GM18858 (cell line): ENCODE results near the gene MDN1.
"Not testable (repeated sequence)": the region's sequence is repeated elsewhere in the genome, so short reads cannot be mapped to it uniquely, and the experiment has no call there.

Experiments used
- ATAC-seq: cut with Tn5 transposase; IDR thresholded peaks from one replicate; pipeline ENCODE4 v1.9.1; 2021; ENCODE audit not compliant: unreplicated experiment

Gene MDN1

GRCh38 chr6:89660981-89661380, 158.6 kb downstream of the MDN1 start:
- no peak for ATAC-seq

- ATAC-seq = no peak
Observed at GRCh38 chr6:89657445-89658158, 162.0 kb downstream of the MDN1 start.

- no peak for ATAC-seq
Observed at GRCh38 chr6:89655122-89655521, 164.5 kb downstream of the MDN1 start.

- no peak for ATAC-seq
Observed at GRCh38 chr6:89650579-89650978, 169.0 kb downstream of the MDN1 start.

GRCh38 chr6:89649682-89650081, 169.9 kb downstream of the MDN1 start:
- no peak for ATAC-seq

- no peak for ATAC-seq
Observed at GRCh38 chr6:89644864-89645263, 174.7 kb downstream of the MDN1 start.

GRCh38 chr6:89643406-89643805, 176.2 kb downstream of the MDN1 start:
- no peak for ATAC-seq

- no peak for ATAC-seq
Observed at GRCh38 chr6:89642956-89643355, 176.6 kb downstream of the MDN1 start.

- ATAC-seq = not testable (repeated sequence)
Observed at GRCh38 chr6:89641581-89641980, 178.0 kb downstream of the MDN1 start.

GRCh38 chr6:89640804-89641203, 178.8 kb downstream of the MDN1 start:
- ATAC-seq = no peak

GRCh38 chr6:89638320-89639195, 181.0 kb downstream of the MDN1 start, which contains the start of gene LYRM2:
Gene LYRM2, minus strand, starts transcription at chr6:89638747. Its CDS starts 31 bp downstream, at chr6:89638716.
- peak; percentile 89 for ATAC-seq

- ATAC-seq = no peak
Observed at GRCh38 chr6:89637960-89638319, 181.7 kb downstream of the MDN1 start.

- not testable (repeated sequence) for ATAC-seq
Observed at GRCh38 chr6:89636412-89636811, 183.2 kb downstream of the MDN1 start.

- ATAC-seq = no peak
Observed at GRCh38 chr6:89630488-89630887, 189.1 kb downstream of the MDN1 start.

GRCh38 chr6:89623749-89624148, 195.8 kb downstream of the MDN1 start:
- no peak for ATAC-seq

- no peak for ATAC-seq
Observed at GRCh38 chr6:89619567-89619966, 200.0 kb downstream of the MDN1 start.

- no peak for ATAC-seq
Observed at GRCh38 chr6:89618026-89618425, 201.6 kb downstream of the MDN1 start.

- ATAC-seq = no peak
Observed at GRCh38 chr6:89616531-89616930, 203.1 kb downstream of the MDN1 start.

GRCh38 chr6:89615882-89616281, 203.7 kb downstream of the MDN1 start:
- ATAC-seq = no peak

- ATAC-seq = no peak
Observed at GRCh38 chr6:89613790-89614189, 205.8 kb downstream of the MDN1 start.

- ATAC-seq = no peak
Observed at GRCh38 chr6:89612121-89612520, 207.5 kb downstream of the MDN1 start.

GRCh38 chr6:89611666-89612065, 207.9 kb downstream of the MDN1 start:
- ATAC-seq = no peak
